HEK293 (cell line): ENCODE measurements around the gene ODF2.

Source experiments
- CTCF ChIA-PET: fragments of 350-600 bp; formaldehyde crosslinking; extraction: SDS; loops from one replicate; lab custom pipeline; 2021; ENCODE audit warnings: antibody characterized with exemption; lab: Yijun Ruan, JAX
- POLR2A ChIA-PET: fragments of 300-600 bp; formaldehyde crosslinking; extraction: SDS; loops from one replicate; lab custom pipeline; 2020; ENCODE audit warnings: antibody characterized with exemption, inconsistent platforms; lab: Yijun Ruan, JAX
- H3K27ac ChIP-seq: fragments of 200-500 bp; sonication (Bioruptor generic); 2 replicates; pipeline ENCODE4 v1.5.1; 2014; ENCODE audit warnings: low read depth, low read length, control low read depth, inconsistent platforms; ENCODE audit errors: extremely low read depth
- H3K36me3 ChIP-seq, 2 experiments: fragments of 200-500 bp in 1 of 2; sonication (Bioruptor generic) in 1 of 2; 1 replicate in 1 of 2; 2 replicates in 1 of 2; pipeline ENCODE4 v1.5.1; 2014 to 2017; ENCODE audit warnings: inconsistent platforms in 2 of 2, low read length in 2 of 2; ENCODE audit not compliant: control insufficient read depth in 2 of 2, insufficient read depth in 1 of 2
- H3K4me1 ChIP-seq: fragments of 200-500 bp; sonication (Bioruptor generic); 2 replicates; pipeline ENCODE4 v1.5.1; 2014; ENCODE audit warnings: mild to moderate bottlenecking, low read length, inconsistent platforms; ENCODE audit not compliant: control insufficient read depth, insufficient read depth
- H3K4me3 ChIP-seq: 2 replicates; pipeline ENCODE4 v1.5.1; 2011; ENCODE audit warnings: low read depth, mild to moderate bottlenecking, control low read depth, low read length, moderate library complexity
- H3K9me3 ChIP-seq: fragments of 200-500 bp; sonication (Bioruptor generic); 2 replicates; pipeline ENCODE4 v1.5.1; 2014; ENCODE audit warnings: low read depth, low read length, inconsistent platforms; ENCODE audit not compliant: control insufficient read depth, insufficient read depth
- KLF16 ChIP-seq: fragments of 450-650 bp; formaldehyde crosslinking; IDR thresholded peaks from 2 replicates; pipeline ENCODE4 v1.5.1; 2017; ENCODE audit warnings: missing biosample characterization, missing genetic modification characterization
- PBX3 ChIP-seq: sonication (generic); formaldehyde crosslinking; IDR thresholded peaks from 2 replicates; pipeline ENCODE4 v1.8.1; 2022; ENCODE audit warnings: mild to moderate bottlenecking, moderate library complexity, missing genetic modification reagents
- PRDM10 ChIP-seq: fragments of 450-650 bp; formaldehyde crosslinking; IDR thresholded peaks from 2 replicates; pipeline ENCODE4 v1.5.1; 2016; ENCODE audit warnings: missing biosample characterization, missing genetic modification characterization
- SALL2 ChIP-seq: fragments of 450-650 bp; formaldehyde crosslinking; IDR thresholded peaks from 2 replicates; pipeline ENCODE4 v1.5.0; 2017; ENCODE audit warnings: missing biosample characterization, mild to moderate bottlenecking, missing genetic modification characterization, borderline replicate concordance
- ZBTB20 ChIP-seq: fragments of 450-650 bp; formaldehyde crosslinking; IDR thresholded peaks from 2 replicates; pipeline ENCODE4 v1.5.1; 2016; ENCODE audit warnings: missing biosample characterization, missing genetic modification characterization
- ZNF266 ChIP-seq: fragments of 450-650 bp; formaldehyde crosslinking; IDR thresholded peaks from 2 replicates; pipeline ENCODE4 v1.5.1; 2016; ENCODE audit warnings: missing biosample characterization, missing genetic modification characterization, low read depth
- ZNF302 ChIP-seq: fragments of 450-650 bp; formaldehyde crosslinking; IDR thresholded peaks from 2 replicates; pipeline ENCODE4 v1.5.1; 2016; ENCODE audit warnings: missing biosample characterization, missing genetic modification characterization, low read depth
- ZNF362 ChIP-seq: fragments of 450-650 bp; formaldehyde crosslinking; IDR thresholded peaks from 2 replicates; pipeline ENCODE4 v1.5.1; 2016; ENCODE audit warnings: missing biosample characterization, missing genetic modification characterization
- ZNF394 ChIP-seq: fragments of 450-650 bp; formaldehyde crosslinking; IDR thresholded peaks from 2 replicates; pipeline ENCODE4 v1.5.1; 2016; ENCODE audit warnings: missing biosample characterization, missing genetic modification characterization, mild to moderate bottlenecking, moderate library complexity, borderline replicate concordance
- ZNF549 ChIP-seq: fragments of 450-650 bp; IDR thresholded peaks from 2 replicates; pipeline ENCODE4 v1.5.1; 2018; ENCODE audit warnings: missing biosample characterization, missing genetic modification characterization, mild to moderate bottlenecking, inconsistent platforms, moderate library complexity
- ZNF561 ChIP-seq: fragments of 450-650 bp; IDR thresholded peaks from 2 replicates; pipeline ENCODE4 v1.5.1; 2018; ENCODE audit warnings: missing biosample characterization, missing genetic modification characterization, borderline replicate concordance
- ZNF626 ChIP-seq: fragments of 450-650 bp; sonication (Bioruptor Pico); formaldehyde crosslinking; IDR thresholded peaks from 2 replicates; pipeline ENCODE4 v1.5.1; 2018; ENCODE audit warnings: missing biosample characterization, missing genetic modification characterization, inconsistent platforms
- ZSCAN30 ChIP-seq: fragments of 450-650 bp; IDR thresholded peaks from 2 replicates; pipeline ENCODE4 v1.5.1; 2018; ENCODE audit warnings: missing biosample characterization, mild to moderate bottlenecking, missing genetic modification characterization, moderate library complexity
- TF ChIP-seq, protein P1 (sequence below): fragments of 450-650 bp; formaldehyde crosslinking; optimal IDR thresholded peaks from 2 replicates; pipeline ENCODE3; 2016; ENCODE audit warnings: missing biosample characterization, mild to moderate bottlenecking, missing genetic modification characterization

Gene ODF2

GRCh38 chr9:128416014-128416413, 39.8 kb upstream of the ODF2 start:
- Histone ChIP-seq H3K27ac (no peak overlapping the region), H3K4me1 (peaks cover 5% of the 10 kb centered on the region), H3K36me3 (no peaks in the 10 kb centered on the region), H3K9me3 (no peaks in the 10 kb centered on the region), H3K4me3 (no peak overlapping the region)
- CTCF ChIA-PET, result interaction anchor here (0.6 to 1.0 kb wide), 2 partner anchors 115 to 449 kb away, joined by 4 read pairs; no protein-coding TSS in a partner anchor
- POLR2A ChIA-PET, result interaction anchor here (0.6 kb wide), 1 partner anchor 281 kb away, joined by 3 read pairs; no protein-coding TSS in a partner anchor
- TF ChIP-seq ZBTB20 (tag by site-specific recombination) (no peak), ZNF549 (no peak), ZNF266 (no peak), PBX3 (no peak), ZNF561 (tag by site-specific recombination) (no peak), KLF16 (no peak), SALL2 (tag by site-specific recombination) (no peak)
- TF ChIP-seq, protein P1, sequence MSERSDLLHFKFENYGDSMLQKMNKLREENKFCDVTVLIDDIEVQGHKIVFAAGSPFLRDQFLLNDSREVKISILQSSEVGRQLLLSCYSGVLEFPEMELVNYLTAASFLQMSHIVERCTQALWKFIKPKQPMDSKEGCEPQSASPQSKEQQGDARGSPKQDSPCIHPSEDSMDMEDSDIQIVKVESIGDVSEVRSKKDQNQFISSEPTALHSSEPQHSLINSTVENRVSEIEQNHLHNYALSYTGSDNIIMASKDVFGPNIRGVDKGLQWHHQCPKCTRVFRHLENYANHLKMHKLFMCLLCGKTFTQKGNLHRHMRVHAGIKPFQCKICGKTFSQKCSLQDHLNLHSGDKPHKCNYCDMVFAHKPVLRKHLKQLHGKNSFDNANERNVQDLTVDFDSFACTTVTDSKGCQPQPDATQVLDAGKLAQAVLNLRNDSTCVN, result no peak

DNA sequence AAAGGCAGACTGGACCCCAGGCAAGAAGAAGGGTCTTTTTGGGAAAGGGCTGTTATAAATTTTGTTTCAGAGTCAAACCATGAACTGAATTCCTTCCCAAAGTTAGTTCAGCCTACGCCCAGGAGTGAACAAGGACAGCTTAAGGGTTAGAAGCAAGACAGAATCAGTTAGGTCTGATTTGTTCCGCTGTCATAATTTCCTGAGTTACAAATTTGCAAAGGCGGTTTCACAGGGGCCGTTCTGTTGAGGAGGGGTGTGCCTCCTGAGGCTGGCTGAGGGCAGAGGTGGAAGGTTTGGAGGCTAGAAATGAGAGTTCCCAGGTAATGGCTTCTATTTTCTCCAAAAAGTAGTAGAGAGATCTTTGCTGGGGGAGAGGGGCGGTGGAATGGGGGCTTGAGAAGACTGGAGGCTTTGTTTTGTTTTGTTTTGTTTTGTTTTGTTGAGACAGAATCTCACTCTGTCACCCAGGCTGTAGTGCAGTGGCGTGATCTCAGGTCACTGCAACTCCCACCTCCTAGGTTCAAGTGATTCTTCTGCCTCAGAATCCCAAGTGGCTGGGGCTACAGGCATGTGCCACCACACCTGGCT, 39.3 kb upstream of the ODF2 start:
- POLR2A ChIA-PET, result no interaction called here
- H3K9me3 ChIP-seq, result no peaks in the 10 kb centered on the region
- H3K4me3 ChIP-seq, result no peak overlapping the region
- CTCF ChIA-PET, result interaction anchor here (0.6 to 1.0 kb wide), 2 partner anchors 116 to 450 kb away, joined by 4 read pairs; no protein-coding TSS in a partner anchor
- no peaks in the 10 kb centered on the region for H3K36me3 ChIP-seq
- peaks cover 5% of the 10 kb centered on the region for H3K4me1 ChIP-seq
- TF ChIP-seq ZSCAN30 (tag by site-specific recombination) (no peak), ZNF362 (tag by site-specific recombination) (no peak), ZNF626 (no peak), ZNF394 (tag by site-specific recombination) (no peak), PRDM10 (tag by site-specific recombination) (peak; percentile 77), ZNF302 (tag by site-specific recombination) (no peak)
- TF ChIP-seq, all 188 proteins: peak for 1
- H3K27ac ChIP-seq, result no peak overlapping the region
